PC-9 (cell line): Measurements from ENCODE around the gene CCDC12. TPM values are rescaled to one million over a fixed set of nuclear protein-coding genes. Genes with fewer than 3 reads are reported as not detected.
A peak's percentile ranks its signal among the peaks of the same experiment; 100 is the strongest.
"Not testable (repeated sequence)": the region's sequence is repeated elsewhere in the genome, so short reads cannot be mapped to it uniquely, and the experiment has no call there.

Experiments used
- BruUV-seq: library from RNA; stranded (reverse); fragments of 400-500 nt; replicated peaks from 2 replicates; lab custom pipeline; 2021; lab: Mats Ljungman, UMichigan
- CTCF ChIA-PET: fragments of 300-600 bp; sonication (Branson Sonifier 250); formaldehyde crosslinking; loops from one replicate; lab custom pipeline; 2022; ENCODE audit warnings: antibody characterized with exemption; lab: Charles Lee
- POLR2A ChIA-PET: fragments of 300-600 bp; sonication (Branson Sonifier 250); formaldehyde crosslinking; loops from one replicate; lab custom pipeline; 2022; ENCODE audit warnings: antibody characterized with exemption; ENCODE audit not compliant: unreplicated experiment; lab: Charles Lee
- DNase-seq, 2 experiments: peaks; one replicate each; pipeline versions ENCODE4 v3.0.0 to v3.0.0-alpha.2; 2015 to 2022; ENCODE audit warnings: mixed read lengths in 1 of 2
- H2AFZ ChIP-seq: fragments of 200-600 bp; sonication (generic); 2 replicates; pipeline ENCODE4 v1.8.1; 2017; ENCODE audit warnings: antibody characterized with exemption
- H3F3A ChIP-seq: fragments of 200-600 bp; sonication (generic); 2 replicates; pipeline ENCODE4 v1.8.1; 2017; ENCODE audit warnings: antibody characterized with exemption, mild to moderate bottlenecking, low read depth; ENCODE audit not compliant: insufficient read depth
- H3K27ac ChIP-seq: fragments of 200-600 bp; sonication (generic); 2 replicates; pipeline ENCODE4 v1.6.1; 2016; ENCODE audit warnings: mixed run types
- H3K27me3 ChIP-seq: fragments of 200-600 bp; sonication (generic); 2 replicates; pipeline ENCODE4 v1.6.1; 2016; ENCODE audit warnings: low read depth, mixed run types; ENCODE audit not compliant: insufficient read depth
- H3K36me3 ChIP-seq: fragments of 200-600 bp; sonication (generic); 2 replicates; pipeline ENCODE4 v1.6.1; 2016; ENCODE audit warnings: low read depth, mixed run types
- H3K4me1 ChIP-seq: fragments of 200-600 bp; sonication (generic); replicated peaks from 2 replicates; pipeline ENCODE4 v1.6.1; 2016; ENCODE audit warnings: mixed run types; ENCODE audit not compliant: insufficient read depth
- H3K4me2 ChIP-seq: fragments of 200-600 bp; sonication (generic); 2 replicates; pipeline ENCODE4 v1.6.1; 2017; ENCODE audit warnings: mixed run types
- H3K4me3 ChIP-seq: fragments of 200-600 bp; sonication (generic); 2 replicates; pipeline ENCODE4 v1.6.1; 2016; ENCODE audit warnings: mixed run types
- H3K79me2 ChIP-seq: fragments of 200-600 bp; sonication (generic); 2 replicates; pipeline ENCODE4 v1.6.1; 2017; ENCODE audit warnings: low read depth, mixed run types
- H3K9me2 ChIP-seq: fragments of 200-600 bp; sonication (generic); 2 replicates; pipeline ENCODE4 v1.8.1; 2017; ENCODE audit warnings: mild to moderate bottlenecking; ENCODE audit not compliant: insufficient read depth
- H3K9me3 ChIP-seq: fragments of 200-600 bp; sonication (generic); 2 replicates; pipeline ENCODE4 v1.8.1; 2016; ENCODE audit warnings: low read depth; ENCODE audit not compliant: insufficient read depth
- H4K20me1 ChIP-seq: fragments of 200-600 bp; sonication (generic); 2 replicates; pipeline ENCODE4 v1.8.1; 2017; ENCODE audit not compliant: insufficient read depth
- EZH2 ChIP-seq: fragments of 200-600 bp; sonication (generic); IDR thresholded peaks from 2 replicates; pipeline ENCODE4 v1.8.0; 2017; ENCODE audit warnings: antibody characterized with exemption, low read depth
- intact Hi-C: fragments of 100-400 bp; cut with micrococcal nuclease; formaldehyde crosslinking; loops from one replicate; pipeline ENCODE4 v1.10.0; 2022; ENCODE audit not compliant: unreplicated experiment
- total RNA-seq: library from RNA; stranded (reverse); gene quantifications from 2 replicates; pipeline ENCODE4 v1.2.3, GENCODE V29; 2021
- TF ChIP-seq, protein P1 (sequence below): fragments of 200-600 bp; sonication (generic); conservative IDR thresholded peaks from 2 replicates; pipeline ENCODE4 v1.6.1; 2017; ENCODE audit warnings: mixed run types, antibody characterized with exemption, mild to moderate bottlenecking, moderate library complexity

The CCDC12 gene
- total RNA-seq, 1 experiment from 2014 or later: 39.3 TPM

DNA sequence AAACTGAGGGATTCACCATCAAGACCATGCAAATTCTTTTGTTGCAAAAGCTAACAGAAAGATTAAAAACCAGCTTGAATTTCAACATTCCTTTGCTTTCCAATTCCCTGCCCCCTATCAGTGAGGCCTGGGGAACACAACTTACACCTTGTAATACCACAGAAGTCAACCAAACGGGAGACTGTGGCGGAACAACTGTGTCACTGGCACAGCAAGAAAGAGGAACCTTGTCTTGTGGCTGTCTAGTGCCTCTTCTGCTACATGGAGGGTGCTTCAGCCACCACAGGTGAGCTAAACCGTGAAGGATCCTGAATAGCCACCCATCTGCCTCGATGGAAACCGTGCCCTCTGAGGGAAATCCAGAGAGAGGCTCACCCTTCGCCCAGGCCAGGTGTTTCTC, 11.4 kb downstream of the CCDC12 start:
- no TSS peak for BruUV-seq
- no peak for TF ChIP-seq EZH2
- TF ChIP-seq, protein P1, sequence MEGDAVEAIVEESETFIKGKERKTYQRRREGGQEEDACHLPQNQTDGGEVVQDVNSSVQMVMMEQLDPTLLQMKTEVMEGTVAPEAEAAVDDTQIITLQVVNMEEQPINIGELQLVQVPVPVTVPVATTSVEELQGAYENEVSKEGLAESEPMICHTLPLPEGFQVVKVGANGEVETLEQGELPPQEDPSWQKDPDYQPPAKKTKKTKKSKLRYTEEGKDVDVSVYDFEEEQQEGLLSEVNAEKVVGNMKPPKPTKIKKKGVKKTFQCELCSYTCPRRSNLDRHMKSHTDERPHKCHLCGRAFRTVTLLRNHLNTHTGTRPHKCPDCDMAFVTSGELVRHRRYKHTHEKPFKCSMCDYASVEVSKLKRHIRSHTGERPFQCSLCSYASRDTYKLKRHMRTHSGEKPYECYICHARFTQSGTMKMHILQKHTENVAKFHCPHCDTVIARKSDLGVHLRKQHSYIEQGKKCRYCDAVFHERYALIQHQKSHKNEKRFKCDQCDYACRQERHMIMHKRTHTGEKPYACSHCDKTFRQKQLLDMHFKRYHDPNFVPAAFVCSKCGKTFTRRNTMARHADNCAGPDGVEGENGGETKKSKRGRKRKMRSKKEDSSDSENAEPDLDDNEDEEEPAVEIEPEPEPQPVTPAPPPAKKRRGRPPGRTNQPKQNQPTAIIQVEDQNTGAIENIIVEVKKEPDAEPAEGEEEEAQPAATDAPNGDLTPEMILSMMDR: no peak
- no peaks in the 10 kb centered on the region for H3K27me3 ChIP-seq
- H3F3A ChIP-seq: peaks cover 19% of the 10 kb centered on the region
- ChIA-PET CTCF (interaction anchor here (0.6 kb wide), 2 partner anchors 140 to 513 kb away, joined by 4 to 5 read pairs; no protein-coding TSS in a partner anchor), POLR2A (interaction anchor here (0.7 to 1.0 kb wide), 2 partner anchors 34 to 358 kb away, joined by 3 to 4 read pairs; no protein-coding TSS in a partner anchor)
- H2AFZ ChIP-seq: no peak overlapping the region
- peak in 1 of 2 experiments; percentile 49 for DNase-seq
- peaks cover 38% of the 10 kb centered on the region for H3K4me1 ChIP-seq
- H3K4me2 ChIP-seq: no peak overlapping the region
- H3K36me3 ChIP-seq: no peaks in the 10 kb centered on the region
- H3K9me2 ChIP-seq: no peaks in the 10 kb centered on the region
- no peaks in the 10 kb centered on the region for H3K9me3 ChIP-seq
- H4K20me1 ChIP-seq: peaks cover 65% of the 10 kb centered on the region
- no peak overlapping the region for H3K4me3 ChIP-seq
- H3K79me2 ChIP-seq: peaks cover 82% of the 10 kb centered on the region
- intact Hi-C loops: no loop called here
- no peak overlapping the region for H3K27ac ChIP-seq

DNA sequence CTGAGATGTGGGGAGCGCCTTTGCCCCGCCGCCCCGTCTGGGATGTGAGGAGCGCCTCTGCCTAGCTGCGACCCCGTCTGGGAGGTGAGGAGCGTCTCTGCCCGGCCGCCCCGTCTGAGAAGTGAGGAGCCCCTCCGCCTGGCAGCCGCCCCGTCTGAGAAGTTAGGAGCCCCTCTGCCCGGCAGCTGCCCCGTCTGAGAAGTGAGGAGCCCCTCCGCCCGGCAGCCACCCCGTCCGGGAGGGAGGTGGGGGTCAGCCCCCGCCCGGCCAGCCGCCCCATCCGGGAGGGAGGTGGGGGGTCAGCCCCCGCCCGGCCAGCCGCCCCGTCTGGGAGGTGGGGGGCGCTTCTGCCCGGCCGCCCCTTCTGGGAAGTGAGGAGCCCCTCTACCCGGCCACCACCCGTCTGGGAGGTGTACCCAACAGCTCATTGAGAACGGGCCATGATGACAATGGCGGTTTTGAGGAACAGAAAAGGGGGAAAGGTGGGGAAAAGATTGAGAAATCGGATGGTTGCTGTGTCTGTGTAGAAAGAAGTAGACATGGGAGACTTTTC, 12.4 kb downstream of the CCDC12 start:
- H3K27me3 ChIP-seq, H2AFZ ChIP-seq, H3K9me3 ChIP-seq, POLR2A ChIA-PET, CTCF ChIA-PET, H3K4me2 ChIP-seq, H3K4me3 ChIP-seq, intact Hi-C loops, H3K9me2 ChIP-seq, BruUV-seq, DNase-seq, H3K27ac ChIP-seq, H3K36me3 ChIP-seq: not testable (repeated sequence)
- peaks cover 67% of the 10 kb centered on the region for H4K20me1 ChIP-seq
- peaks cover 19% of the 10 kb centered on the region for H3F3A ChIP-seq
- peaks cover 44% of the 10 kb centered on the region for H3K4me1 ChIP-seq
- H3K79me2 ChIP-seq: peaks cover 82% of the 10 kb centered on the region

DNA sequence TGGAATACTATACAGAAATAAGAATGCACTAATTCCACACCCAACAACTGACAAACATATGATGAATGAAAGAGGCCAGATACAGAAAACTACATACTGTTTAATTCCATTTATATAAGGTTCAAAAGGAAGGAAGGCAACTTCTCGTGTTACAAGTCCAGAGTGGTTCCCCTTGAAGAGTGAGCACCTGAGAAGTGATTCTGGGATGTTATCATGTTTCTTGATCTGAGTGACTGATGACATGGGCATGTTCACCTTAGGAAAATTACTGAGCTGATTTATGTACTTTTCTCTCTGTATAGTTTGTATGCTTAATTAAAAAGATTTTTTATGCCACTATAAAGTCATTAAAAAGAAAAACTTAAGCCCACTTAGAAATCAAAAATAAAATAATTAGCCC, 13.6 kb downstream of the CCDC12 start:
- Histone ChIP-seq H3K9me3 (no peaks in the 10 kb centered on the region), H3K27me3 (no peaks in the 10 kb centered on the region), H3K79me2 (peaks cover 82% of the 10 kb centered on the region), H3K4me1 (peaks cover 44% of the 10 kb centered on the region), H3K9me2 (no peaks in the 10 kb centered on the region), H3K36me3 (no peaks in the 10 kb centered on the region), H3K27ac (peak overlapping the region; percentile 8; the same call in 1 of the 2 replicates), H3K4me2 (peak overlapping the region; percentile 28), H4K20me1 (peaks cover 64% of the 10 kb centered on the region), H3F3A (peaks cover 17% of the 10 kb centered on the region), H3K4me3 (no peak overlapping the region), H2AFZ (no peak overlapping the region)
- CTCF ChIA-PET: interaction anchor here (0.6 kb wide), 1 partner anchor 28 kb away, joined by 3 read pairs; no protein-coding TSS in a partner anchor
- TF ChIP-seq EZH2: no peak
- TF ChIP-seq, protein P1: no peak
- intact Hi-C loops: no loop called here
- DNase-seq: peak in 1 of 2 experiments; percentile 74
- POLR2A ChIA-PET: interaction anchor here (0.5 to 0.6 kb wide), 2 partner anchors 14 to 269 kb away, joined by 3 to 18 read pairs; partner anchors contain the start of gene CCDC12
- no TSS peak for BruUV-seq
